Astrocyte (in vitro differentiated cells and primary cell): ENCODE measurements around the gene RPL13. TPM values are rescaled to one million over a fixed set of nuclear protein-coding genes. Genes with fewer than 3 reads are reported as not detected.
A peak's percentile ranks its signal among the peaks of the same experiment; 100 is the strongest.
"Not testable (repeated sequence)": the region's sequence is repeated elsewhere in the genome, so short reads cannot be mapped to it uniquely, and the experiment has no call there.

Experiments used
- DNase-seq: peaks from one replicate; pipeline ENCODE4 v3.0.0-alpha.2; 2010; ENCODE audit warnings: low read depth
- FAIRE-seq: peaks from 2 replicates; lab custom pipeline; 2011; peaks lifted over from hg19 to GRCh38; lab: Jason Lieb, UNC
- H2AFZ ChIP-seq: 2 replicates; pipeline ENCODE4 v1.6.0; 2012; ENCODE audit warnings: low read depth, low read length, inconsistent platforms
- H3K27ac ChIP-seq: 2 replicates; pipeline ENCODE4 v1.5.1; 2011; ENCODE audit warnings: low read depth, low read length, inconsistent platforms
- H3K27me3 ChIP-seq: 2 replicates; pipeline ENCODE4 v1.6.0; 2011; ENCODE audit warnings: low read length, inconsistent platforms; ENCODE audit not compliant: insufficient read depth
- H3K36me3 ChIP-seq: 2 replicates; pipeline ENCODE4 v1.5.1; 2011; ENCODE audit warnings: low read length, inconsistent platforms; ENCODE audit not compliant: insufficient read depth
- H3K4me1 ChIP-seq: 2 replicates; pipeline ENCODE4 v1.5.1; 2011; ENCODE audit warnings: low read length, inconsistent platforms; ENCODE audit not compliant: insufficient read depth
- H3K4me2 ChIP-seq: 2 replicates; pipeline ENCODE4 v1.6.0; 2012; ENCODE audit warnings: low read length, inconsistent platforms
- H3K4me3 ChIP-seq: 2 replicates; pipeline ENCODE4 v1.5.1; 2011; ENCODE audit warnings: low read depth, mild to moderate bottlenecking, low read length, inconsistent platforms; ENCODE audit not compliant: insufficient read depth
- H3K79me2 ChIP-seq: 2 replicates; pipeline ENCODE4 v1.6.0; 2012; ENCODE audit warnings: mild to moderate bottlenecking, low read length, inconsistent platforms; ENCODE audit not compliant: insufficient read depth
- H3K9ac ChIP-seq: 2 replicates; pipeline ENCODE4 v1.6.0; 2012; ENCODE audit warnings: mild to moderate bottlenecking, low read length, inconsistent platforms
- H3K9me3 ChIP-seq: 2 replicates; pipeline ENCODE4 v1.5.1; 2012; ENCODE audit warnings: low read depth, mild to moderate bottlenecking, low read length, inconsistent platforms; ENCODE audit not compliant: insufficient read depth
- H4K20me1 ChIP-seq: 2 replicates; pipeline ENCODE4 v1.6.0; 2012; ENCODE audit warnings: low read length, inconsistent platforms; ENCODE audit not compliant: insufficient read depth
- H3K27ac Mint-ChIP-seq: one replicate; pipeline ENCODE4 v1.8.0; 2021; ENCODE audit warnings: mild to moderate bottlenecking, mixed read lengths; ENCODE audit not compliant: unreplicated experiment
- H3K27me3 Mint-ChIP-seq: one replicate; pipeline ENCODE4 v1.8.0; 2021; ENCODE audit warnings: low read depth, mixed read lengths; ENCODE audit not compliant: unreplicated experiment
- H3K36me3 Mint-ChIP-seq: one replicate; pipeline ENCODE4 v1.8.0; 2021; ENCODE audit warnings: low read depth, mixed read lengths; ENCODE audit not compliant: unreplicated experiment
- H3K4me1 Mint-ChIP-seq: one replicate; pipeline ENCODE4 v1.8.0; 2021; ENCODE audit warnings: low read depth, mixed read lengths; ENCODE audit not compliant: unreplicated experiment
- H3K4me3 Mint-ChIP-seq: one replicate; pipeline ENCODE4 v1.8.0; 2021; ENCODE audit warnings: mild to moderate bottlenecking, moderate library complexity, mixed read lengths; ENCODE audit not compliant: unreplicated experiment
- H3K9me3 Mint-ChIP-seq: one replicate; pipeline ENCODE4 v1.8.0; 2021; ENCODE audit warnings: mild to moderate bottlenecking, mixed read lengths; ENCODE audit not compliant: unreplicated experiment
- EZH2 ChIP-seq: IDR thresholded peaks from 2 replicates; pipeline ENCODE4 v1.6.1; 2012; ENCODE audit warnings: mild to moderate bottlenecking, low read length, inconsistent platforms; ENCODE audit not compliant: insufficient read depth
- total RNA-seq: library from RNA; stranded (reverse); gene quantifications from 2 replicates; pipeline ENCODE4 v1.2.1, GENCODE V29; 2021
- TF ChIP-seq, protein P1 (sequence below): IDR thresholded peaks from 2 replicates; pipeline ENCODE4 v1.5.1; 2011; ENCODE audit warnings: low read depth, mild to moderate bottlenecking, inconsistent platforms, low read length, moderate library complexity; ENCODE audit not compliant: insufficient read depth

Gene RPL13
- total RNA-seq, 1 donor from 2014 or later: 1,239 TPM

DNA sequence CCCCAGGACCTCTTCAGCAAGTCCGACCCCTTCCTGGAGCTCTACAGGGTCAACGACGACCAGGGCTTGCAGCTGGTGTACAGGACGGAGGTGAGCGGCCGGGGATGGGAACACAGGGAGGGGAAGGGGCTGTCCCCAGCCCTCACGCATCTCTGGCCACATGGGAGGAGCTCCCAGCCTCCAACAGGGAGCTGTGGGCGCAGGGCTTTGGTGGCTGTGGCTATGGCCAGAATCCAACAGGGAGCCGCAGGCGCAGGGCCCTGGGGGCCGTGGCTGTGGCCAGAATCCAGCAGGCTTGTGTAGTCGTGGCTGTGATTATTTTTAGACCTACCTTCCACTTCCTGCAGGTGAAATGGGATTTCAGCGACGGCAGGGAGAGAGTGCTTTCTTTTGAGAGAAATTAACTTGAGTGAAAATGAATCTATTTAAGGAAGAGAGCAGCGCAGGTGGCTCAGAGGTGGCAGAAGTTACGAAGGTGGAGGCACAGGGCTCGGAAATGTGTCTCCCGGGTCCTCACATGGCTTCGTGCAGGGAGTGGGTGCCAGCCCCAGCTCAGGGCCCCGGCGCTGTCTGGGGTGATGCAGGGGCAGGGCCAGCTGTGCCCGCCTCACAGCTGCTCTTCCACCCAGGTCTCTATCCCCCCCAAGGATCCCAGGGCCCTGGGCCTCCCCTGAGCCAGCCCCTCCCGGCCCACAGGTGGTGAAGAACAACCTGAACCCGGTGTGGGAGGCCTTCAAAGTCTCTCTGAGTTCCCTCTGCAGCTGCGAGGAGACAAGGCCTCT lies 24.5 kb downstream of the RPL13 start:
- Histone ChIP-seq H3K9me3 (no peaks in the 10 kb centered on the region), H3K79me2 (no peaks in the 10 kb centered on the region), H3K4me3 (no peak overlapping the region), H3K27me3 (no peaks in the 10 kb centered on the region), H4K20me1 (no peaks in the 10 kb centered on the region), H3K4me2 (no peak overlapping the region), H3K4me1 (peaks cover 17% of the 10 kb centered on the region), H3K36me3 (no peaks in the 10 kb centered on the region), H3K9ac (no peak overlapping the region), H2AFZ (peak overlapping the region; percentile 16), H3K27ac (no peak overlapping the region)
- DNase-seq (peak; percentile 47), FAIRE-seq (no peak)
- Mint-ChIP-seq H3K27me3 (no peaks in the 10 kb centered on the region), H3K4me1 (peaks cover 10% of the 10 kb centered on the region), H3K9me3 (no peaks in the 10 kb centered on the region), H3K27ac (no peak overlapping the region), H3K4me3 (no peak overlapping the region), H3K36me3 (no peaks in the 10 kb centered on the region)
- no peak for TF ChIP-seq EZH2
- TF ChIP-seq, protein P1, sequence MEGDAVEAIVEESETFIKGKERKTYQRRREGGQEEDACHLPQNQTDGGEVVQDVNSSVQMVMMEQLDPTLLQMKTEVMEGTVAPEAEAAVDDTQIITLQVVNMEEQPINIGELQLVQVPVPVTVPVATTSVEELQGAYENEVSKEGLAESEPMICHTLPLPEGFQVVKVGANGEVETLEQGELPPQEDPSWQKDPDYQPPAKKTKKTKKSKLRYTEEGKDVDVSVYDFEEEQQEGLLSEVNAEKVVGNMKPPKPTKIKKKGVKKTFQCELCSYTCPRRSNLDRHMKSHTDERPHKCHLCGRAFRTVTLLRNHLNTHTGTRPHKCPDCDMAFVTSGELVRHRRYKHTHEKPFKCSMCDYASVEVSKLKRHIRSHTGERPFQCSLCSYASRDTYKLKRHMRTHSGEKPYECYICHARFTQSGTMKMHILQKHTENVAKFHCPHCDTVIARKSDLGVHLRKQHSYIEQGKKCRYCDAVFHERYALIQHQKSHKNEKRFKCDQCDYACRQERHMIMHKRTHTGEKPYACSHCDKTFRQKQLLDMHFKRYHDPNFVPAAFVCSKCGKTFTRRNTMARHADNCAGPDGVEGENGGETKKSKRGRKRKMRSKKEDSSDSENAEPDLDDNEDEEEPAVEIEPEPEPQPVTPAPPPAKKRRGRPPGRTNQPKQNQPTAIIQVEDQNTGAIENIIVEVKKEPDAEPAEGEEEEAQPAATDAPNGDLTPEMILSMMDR: no peak

DNA sequence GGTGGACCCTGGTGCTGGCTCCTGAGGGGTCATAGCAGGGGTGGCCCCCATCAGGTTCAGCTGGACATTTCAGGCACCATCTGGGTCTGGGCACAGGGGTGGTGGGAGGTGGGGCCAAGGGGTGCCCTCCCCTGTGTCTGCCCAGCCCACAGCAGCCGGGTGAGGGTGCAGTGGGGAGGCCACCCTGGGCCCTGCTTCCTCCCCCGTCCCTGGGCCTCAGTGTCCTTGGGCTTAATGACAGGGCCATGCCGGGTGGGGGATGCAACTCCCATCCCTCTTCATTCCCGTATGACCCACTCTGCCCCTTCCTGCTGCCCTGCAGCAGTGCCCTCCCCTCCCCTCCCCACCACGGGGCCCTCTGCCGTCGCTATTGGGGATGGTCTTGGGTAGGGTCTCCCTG lies 25.7 kb downstream of the RPL13 start:
- Histone ChIP-seq H4K20me1 (no peaks in the 10 kb centered on the region), H3K4me3 (no peak overlapping the region), H3K4me1 (peaks cover 13% of the 10 kb centered on the region), H2AFZ (no peak overlapping the region), H3K4me2 (no peak overlapping the region), H3K27ac (no peak overlapping the region), H3K36me3 (no peaks in the 10 kb centered on the region), H3K79me2 (no peaks in the 10 kb centered on the region), H3K27me3 (no peaks in the 10 kb centered on the region), H3K9ac (no peak overlapping the region), H3K9me3 (no peaks in the 10 kb centered on the region)
- no peak for FAIRE-seq
- Mint-ChIP-seq H3K9me3 (no peaks in the 10 kb centered on the region), H3K4me3 (no peak overlapping the region), H3K36me3 (no peaks in the 10 kb centered on the region), H3K27ac (no peak overlapping the region), H3K4me1 (peaks cover 10% of the 10 kb centered on the region), H3K27me3 (no peaks in the 10 kb centered on the region)
- no peak for DNase-seq
- TF ChIP-seq, protein P1: no peak
- TF ChIP-seq EZH2: no peak

DNA sequence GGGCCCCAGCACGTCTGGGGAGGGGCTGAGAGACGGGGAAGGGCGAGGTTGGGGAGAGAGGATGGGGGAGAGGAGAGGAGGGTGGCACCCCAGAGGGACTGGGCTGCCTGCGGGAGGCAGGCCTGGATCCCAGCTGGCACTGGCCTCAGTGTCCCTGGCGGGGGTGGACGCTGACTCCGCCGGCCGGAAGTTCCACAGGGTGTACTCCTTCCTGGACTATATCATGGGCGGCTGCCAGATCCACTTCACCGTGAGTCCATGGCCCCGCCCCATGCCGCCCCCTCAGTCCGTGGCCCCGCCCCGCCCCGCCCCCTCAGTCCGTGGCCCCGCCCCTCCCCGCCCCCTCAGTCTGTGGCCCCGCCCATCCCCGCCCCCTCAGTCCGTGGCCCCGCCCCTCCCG lies 26.4 kb downstream of the RPL13 start:
- no peaks in the 10 kb centered on the region for H3K9me3 ChIP-seq
- Mint-ChIP-seq H3K4me3 (no peak overlapping the region), H3K27ac (no peak overlapping the region), H3K36me3 (no peaks in the 10 kb centered on the region), H3K27me3 (no peaks in the 10 kb centered on the region), H3K4me1 (peaks cover 7% of the 10 kb centered on the region), H3K9me3 (no peaks in the 10 kb centered on the region)
- no peak for DNase-seq
- FAIRE-seq: no peak
- H4K20me1 ChIP-seq: no peaks in the 10 kb centered on the region
- H3K4me1 ChIP-seq: peaks cover 8% of the 10 kb centered on the region
- H3K36me3 ChIP-seq: no peaks in the 10 kb centered on the region
- no peak overlapping the region for H2AFZ ChIP-seq
- H3K27ac ChIP-seq: no peak overlapping the region
- H3K9ac ChIP-seq: no peak overlapping the region
- no peak overlapping the region for H3K4me2 ChIP-seq
- H3K79me2 ChIP-seq: no peaks in the 10 kb centered on the region
- no peak overlapping the region for H3K4me3 ChIP-seq
- no peaks in the 10 kb centered on the region for H3K27me3 ChIP-seq
- TF ChIP-seq, protein P1: no peak
- TF ChIP-seq EZH2: no peak

DNA sequence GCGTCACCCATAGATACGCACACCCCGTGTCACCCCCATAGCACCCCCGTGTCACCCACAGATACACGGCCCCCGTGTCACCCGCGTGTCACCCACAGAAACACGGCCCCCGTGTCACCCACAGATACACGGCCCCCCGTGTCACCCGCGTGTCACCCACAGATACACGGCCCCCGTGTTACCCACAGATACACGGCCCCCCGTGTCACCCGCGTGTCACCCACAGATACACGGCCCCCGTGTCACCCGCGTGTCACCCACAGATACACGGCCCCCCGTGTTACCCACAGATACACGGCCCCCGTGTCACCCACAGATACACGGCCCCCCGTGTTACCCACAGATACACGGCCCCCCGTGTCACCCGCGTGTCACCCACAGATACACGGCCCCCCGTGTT lies 27.2 kb downstream of the RPL13 start:
- not testable (repeated sequence) for H3K27me3 Mint-ChIP-seq, FAIRE-seq, H3K4me2 ChIP-seq, H3K9ac ChIP-seq, H3K9me3 Mint-ChIP-seq, H3K27me3 ChIP-seq, H3K36me3 ChIP-seq, H3K4me3 ChIP-seq, H2AFZ ChIP-seq, H3K4me1 ChIP-seq, DNase-seq, H3K36me3 Mint-ChIP-seq, H3K27ac ChIP-seq, H3K9me3 ChIP-seq, H4K20me1 ChIP-seq, H3K27ac Mint-ChIP-seq, H3K79me2 ChIP-seq, H3K4me1 Mint-ChIP-seq, H3K4me3 Mint-ChIP-seq
